GM12874 (cell line): Measurements from ENCODE around the gene FAM177B.

Experiments
- TF ChIP-seq, protein P1 (sequence below): IDR thresholded peaks from 2 replicates; pipeline ENCODE4 v1.5.1; 2011; ENCODE audit warnings: low read depth, mild to moderate bottlenecking, control low read depth, low read length, moderate library complexity; ENCODE audit not compliant: insufficient read depth

Gene FAM177B

GRCh38 chr1:222728746-222729145 is 8.3 kb upstream of the FAM177B start:
- TF ChIP-seq, protein P1, sequence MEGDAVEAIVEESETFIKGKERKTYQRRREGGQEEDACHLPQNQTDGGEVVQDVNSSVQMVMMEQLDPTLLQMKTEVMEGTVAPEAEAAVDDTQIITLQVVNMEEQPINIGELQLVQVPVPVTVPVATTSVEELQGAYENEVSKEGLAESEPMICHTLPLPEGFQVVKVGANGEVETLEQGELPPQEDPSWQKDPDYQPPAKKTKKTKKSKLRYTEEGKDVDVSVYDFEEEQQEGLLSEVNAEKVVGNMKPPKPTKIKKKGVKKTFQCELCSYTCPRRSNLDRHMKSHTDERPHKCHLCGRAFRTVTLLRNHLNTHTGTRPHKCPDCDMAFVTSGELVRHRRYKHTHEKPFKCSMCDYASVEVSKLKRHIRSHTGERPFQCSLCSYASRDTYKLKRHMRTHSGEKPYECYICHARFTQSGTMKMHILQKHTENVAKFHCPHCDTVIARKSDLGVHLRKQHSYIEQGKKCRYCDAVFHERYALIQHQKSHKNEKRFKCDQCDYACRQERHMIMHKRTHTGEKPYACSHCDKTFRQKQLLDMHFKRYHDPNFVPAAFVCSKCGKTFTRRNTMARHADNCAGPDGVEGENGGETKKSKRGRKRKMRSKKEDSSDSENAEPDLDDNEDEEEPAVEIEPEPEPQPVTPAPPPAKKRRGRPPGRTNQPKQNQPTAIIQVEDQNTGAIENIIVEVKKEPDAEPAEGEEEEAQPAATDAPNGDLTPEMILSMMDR: no peak

DNA sequence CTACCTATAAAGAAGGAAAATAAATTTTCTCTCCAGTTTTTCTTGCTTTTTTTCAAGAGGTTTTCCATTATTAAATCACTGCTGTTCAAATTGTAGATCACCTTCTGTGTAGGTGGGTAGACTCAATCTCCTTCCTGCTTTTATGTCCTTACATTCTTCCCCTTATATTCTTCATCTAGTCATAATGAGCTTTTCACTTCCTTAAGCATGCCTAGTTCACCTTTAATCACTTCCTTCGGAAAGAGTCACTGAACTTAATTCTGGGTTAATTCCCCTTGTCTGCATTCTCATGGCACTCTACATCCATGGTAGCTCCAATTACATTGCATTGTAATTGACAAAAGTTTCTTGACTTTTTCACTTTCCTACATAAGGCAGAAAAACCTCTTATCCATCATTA is 6.1 kb upstream of the FAM177B start:
- TF ChIP-seq, protein P1: no peak

- TF ChIP-seq, protein P1: no peak
Measured at GRCh38 chr1:222732216-222733159, 4.5 kb upstream of the FAM177B start.

GRCh38 chr1:222734740-222735139 is 2.3 kb upstream of the FAM177B start:
- TF ChIP-seq, protein P1: no peak

GRCh38 chr1:222736470-222736869 is 532 bp upstream of the FAM177B start:
- TF ChIP-seq, protein P1: no peak

DNA sequence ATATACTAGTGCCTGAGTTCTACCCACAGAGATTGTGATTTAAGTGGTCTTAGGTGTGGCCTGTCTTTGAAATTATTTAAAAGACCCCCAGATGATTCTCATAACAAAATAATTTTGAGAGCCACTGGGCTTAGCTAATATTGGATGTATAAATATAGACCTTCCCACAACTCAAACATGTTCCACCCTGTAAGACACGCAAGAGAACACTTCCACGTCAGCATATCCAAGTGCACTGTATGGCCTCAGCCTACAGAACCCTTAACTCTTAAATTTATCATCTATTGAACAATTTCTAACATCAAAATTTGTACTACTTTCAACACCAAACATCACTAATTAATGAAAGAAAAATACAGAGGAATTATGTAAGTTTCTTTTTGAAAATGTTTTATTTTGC is 2.5 kb downstream of the FAM177B start:
- TF ChIP-seq, protein P1: no peak

DNA sequence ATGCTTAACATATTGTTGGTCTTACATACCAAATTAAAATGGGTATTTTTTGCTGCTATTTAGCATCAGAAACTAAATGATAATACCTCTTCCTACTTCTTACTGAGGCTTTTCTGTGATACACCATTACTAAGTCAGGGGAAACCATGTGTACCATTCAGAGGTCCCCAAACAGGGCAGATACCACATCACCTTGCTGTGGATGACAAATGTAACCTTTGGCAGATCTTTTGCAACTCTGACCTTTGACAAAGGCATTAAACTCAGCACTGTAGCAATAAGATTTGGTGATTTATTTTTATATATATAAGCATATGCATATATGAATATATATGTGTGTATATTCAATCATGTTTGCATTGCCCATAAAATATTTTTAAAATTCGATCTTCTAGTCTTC is 2.9 kb downstream of the FAM177B start:
- TF ChIP-seq, protein P1: no peak
